Body of pancreas (tissue), 4 donors: ENCODE results near the gene ARPP21.

ENCODE experiments used
- POLR2A ChIP-seq, 3 donors: fragments of 450-650 bp; IDR thresholded peaks; one replicate each; pipeline ENCODE4 v1.6.1; 2016; ENCODE audit warnings: antibody characterized with exemption in 3 of 3, mild to moderate bottlenecking in 2 of 3
- TF ChIP-seq, protein P1 (sequence below), 7 experiments: fragments of 450-650 bp in 4 of 7; fragments of 200-600 bp in 3 of 7; sonication (generic) in 3 of 7; IDR thresholded peaks; one replicate each; pipeline ENCODE4 v1.5.1; 2016 to 2019; ENCODE audit warnings: antibody characterized with exemption in 7 of 7

DNA sequence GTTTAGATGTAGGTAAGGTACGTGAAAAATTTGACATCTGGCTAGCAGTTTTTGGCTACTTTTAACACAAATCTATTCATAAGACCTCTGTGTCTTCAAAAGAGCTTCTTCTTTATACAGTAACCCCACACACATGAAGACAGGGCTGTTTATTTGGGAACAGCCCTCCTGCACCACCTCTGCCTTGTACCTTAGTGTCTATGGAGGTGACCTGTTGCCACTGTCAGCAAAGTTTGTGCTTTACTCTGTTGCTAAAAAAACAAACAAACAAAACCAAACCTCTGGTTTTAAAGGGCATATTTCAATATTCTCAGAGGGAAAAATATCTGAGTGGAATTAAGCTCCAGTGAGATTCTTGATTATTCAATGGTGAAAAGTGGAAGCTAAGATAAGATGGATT, 122.0 kb downstream of the ARPP21 start:
- TF ChIP-seq, protein P1, sequence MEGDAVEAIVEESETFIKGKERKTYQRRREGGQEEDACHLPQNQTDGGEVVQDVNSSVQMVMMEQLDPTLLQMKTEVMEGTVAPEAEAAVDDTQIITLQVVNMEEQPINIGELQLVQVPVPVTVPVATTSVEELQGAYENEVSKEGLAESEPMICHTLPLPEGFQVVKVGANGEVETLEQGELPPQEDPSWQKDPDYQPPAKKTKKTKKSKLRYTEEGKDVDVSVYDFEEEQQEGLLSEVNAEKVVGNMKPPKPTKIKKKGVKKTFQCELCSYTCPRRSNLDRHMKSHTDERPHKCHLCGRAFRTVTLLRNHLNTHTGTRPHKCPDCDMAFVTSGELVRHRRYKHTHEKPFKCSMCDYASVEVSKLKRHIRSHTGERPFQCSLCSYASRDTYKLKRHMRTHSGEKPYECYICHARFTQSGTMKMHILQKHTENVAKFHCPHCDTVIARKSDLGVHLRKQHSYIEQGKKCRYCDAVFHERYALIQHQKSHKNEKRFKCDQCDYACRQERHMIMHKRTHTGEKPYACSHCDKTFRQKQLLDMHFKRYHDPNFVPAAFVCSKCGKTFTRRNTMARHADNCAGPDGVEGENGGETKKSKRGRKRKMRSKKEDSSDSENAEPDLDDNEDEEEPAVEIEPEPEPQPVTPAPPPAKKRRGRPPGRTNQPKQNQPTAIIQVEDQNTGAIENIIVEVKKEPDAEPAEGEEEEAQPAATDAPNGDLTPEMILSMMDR (IDR thresholded peaks at IDR 0.05) = no peak
- TF ChIP-seq POLR2A (IDR thresholded peaks at IDR 0.05) = no peak
